Ecto neural progenitor cell (in vitro differentiated cells): ENCODE data around the gene RIN3.
A peak's percentile ranks its signal among the peaks of the same experiment; 100 is the strongest.

Experiments used
- DNase-seq: peaks from one replicate; pipeline ENCODE4 v3.0.0-alpha.2; 2018; ENCODE audit warnings: low spot score

RIN3 gene

GRCh38 chr14:92511453-92512238 lies 1.9 kb upstream of the RIN3 start:
- DNase-seq, result no peak

GRCh38 chr14:92512807-92513203 lies 776 bp upstream of the RIN3 start:
- DNase-seq, result no peak

DNA sequence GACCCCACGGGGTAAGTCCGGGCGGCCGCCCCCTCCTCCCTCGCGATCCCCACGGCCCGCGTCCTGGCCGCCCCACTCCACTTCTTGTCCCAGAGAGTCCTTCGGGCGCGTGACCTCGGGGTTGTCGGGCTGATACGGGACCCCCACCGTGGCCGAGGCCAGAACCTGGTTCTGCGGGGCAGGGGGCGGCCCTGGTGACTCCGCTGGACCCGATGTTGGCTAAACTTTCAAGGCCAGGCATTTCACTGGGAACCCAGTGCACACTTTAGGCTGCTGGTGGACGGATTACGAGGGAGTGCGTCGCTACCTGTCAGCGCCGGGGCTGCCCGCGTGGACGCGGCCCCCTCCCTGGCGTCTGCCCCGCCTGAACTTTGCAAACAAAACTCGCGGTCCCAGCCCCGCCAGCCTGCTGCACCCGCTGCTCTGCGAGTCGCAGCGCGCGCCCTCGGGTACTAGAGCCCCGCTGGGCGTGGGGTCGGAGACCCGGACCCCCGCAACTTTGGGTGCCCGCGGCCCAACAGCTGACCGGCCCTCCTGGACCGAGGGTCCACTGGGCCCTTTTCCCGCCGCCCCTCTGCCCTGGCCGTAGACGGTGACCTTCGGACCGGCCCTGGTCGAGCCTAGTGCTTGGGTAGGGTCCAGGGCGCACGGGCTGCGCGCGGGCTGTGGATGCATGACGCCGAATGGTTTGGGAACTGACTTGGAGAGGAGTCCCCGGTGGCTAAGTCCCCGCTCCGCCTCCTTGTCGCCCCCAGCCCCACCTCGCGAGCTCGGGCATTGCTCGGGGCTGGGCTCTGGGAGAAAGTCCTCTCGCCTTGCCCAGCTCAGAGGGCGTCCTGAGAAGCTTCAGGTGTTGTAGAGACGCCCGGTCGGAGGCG lies 624 bp downstream of the RIN3 start:
- peak; percentile 61 for DNase-seq

DNA sequence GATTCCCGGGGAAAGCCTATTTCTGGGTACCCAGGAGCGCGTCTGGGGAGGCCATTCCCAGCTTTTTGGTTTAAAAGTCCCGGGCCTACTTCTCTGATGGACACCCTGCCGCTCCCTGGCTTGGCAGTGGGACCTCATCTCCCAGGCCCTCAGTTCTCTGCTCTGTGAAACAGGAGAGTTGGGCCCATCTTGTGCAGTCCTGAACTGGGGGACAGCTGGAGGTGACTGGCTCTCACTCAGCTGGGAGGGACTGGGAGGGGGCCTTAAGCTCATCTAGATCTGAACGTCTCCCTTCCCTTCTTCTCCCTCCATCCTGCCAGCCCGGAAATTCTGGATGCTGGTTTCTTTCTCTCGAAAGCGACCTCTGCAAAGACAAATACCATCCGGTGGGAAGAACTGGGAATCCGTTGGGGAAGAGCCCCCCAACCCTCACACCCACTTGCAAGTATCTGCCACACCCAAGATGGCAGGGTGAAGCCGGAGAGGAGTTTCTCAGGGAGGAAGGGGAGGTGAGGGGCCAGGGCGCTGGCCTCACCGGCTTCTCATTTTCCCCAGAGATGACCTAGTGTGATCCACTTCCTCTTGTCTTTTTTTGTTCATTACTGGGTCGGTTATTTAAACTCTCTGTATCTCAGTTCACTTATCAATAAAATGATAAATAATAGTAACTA lies 1.4 kb downstream of the RIN3 start:
- no peak for DNase-seq

- no peak for DNase-seq
These were observed 2.2 kb downstream of the RIN3 start for GRCh38 chr14:92515546-92516343.

DNA sequence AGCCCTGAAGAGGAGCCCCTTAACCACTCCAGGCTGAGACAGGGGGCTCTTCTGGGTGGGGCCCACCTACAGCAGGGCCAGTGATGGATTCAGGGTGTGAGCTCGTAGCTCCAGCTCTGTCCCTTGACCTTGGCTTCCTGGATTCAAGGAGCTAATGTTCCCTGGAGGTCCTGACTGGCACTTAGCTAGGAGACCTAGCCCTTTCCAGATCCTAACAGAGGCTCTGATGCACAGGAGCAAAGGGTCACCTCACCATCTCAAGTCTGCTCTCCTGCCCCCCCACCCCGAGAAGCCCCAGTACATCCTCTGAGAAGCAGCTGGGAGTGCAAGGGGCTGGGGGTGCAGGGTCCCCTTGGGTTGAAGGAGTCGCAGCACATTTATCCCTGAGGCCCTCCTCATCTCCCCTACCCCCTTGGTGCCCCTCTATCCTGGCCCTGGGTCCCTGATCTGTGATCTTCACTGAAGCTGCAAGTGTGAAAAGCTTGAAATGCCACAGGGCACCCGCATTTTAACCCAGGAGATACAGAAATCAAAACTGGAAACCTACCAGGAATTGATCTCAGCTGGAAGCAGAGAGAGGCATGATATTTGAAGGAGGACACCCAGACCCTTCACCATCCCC lies 2.9 kb downstream of the RIN3 start:
- no peak for DNase-seq

DNA sequence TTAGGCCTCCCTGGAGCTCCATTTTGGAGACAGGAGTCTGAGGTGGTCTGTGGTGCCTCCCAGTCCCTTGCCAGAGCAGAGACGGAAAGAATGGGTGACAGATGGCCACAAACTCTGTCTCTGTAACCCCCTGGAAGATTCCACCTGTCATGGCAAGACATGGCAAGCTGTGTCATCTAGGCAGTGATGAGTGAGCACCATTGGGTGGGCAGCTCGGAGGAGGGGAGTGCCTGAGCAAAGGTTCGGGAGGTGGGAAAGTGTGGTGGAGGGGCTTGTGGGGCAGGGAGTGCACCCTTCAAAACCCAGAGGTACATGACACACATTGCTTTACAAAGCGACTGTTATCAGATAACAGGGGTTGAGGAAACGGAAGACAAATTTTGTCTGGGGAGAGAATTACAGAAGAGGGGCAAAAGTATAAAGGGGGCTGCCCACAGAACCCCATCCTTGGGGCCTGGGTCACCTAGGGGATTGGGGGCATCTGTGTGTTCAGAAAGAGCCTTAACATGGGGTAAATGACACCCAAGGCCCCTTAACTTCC lies 3.5 kb downstream of the RIN3 start:
- DNase-seq, result no peak

DNA sequence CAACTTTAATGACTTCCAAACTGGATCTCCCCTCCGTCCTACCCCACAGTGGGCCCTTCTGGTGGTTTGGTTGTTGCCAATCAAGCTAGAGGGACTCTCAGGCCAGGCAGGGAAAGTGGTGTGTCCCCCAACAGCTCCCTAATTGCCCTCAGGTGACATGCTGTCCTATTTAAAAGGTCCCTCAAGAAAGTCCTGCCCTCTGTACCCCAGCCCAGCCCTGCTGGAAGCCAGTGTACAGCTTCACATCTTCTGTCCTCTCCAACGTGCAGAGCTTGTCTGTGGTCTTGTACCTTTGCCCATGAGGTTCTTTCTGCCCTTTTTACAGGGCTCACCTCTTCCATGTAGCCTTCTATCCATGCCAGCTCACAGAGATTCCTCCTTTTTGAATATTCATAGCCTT lies 4.2 kb downstream of the RIN3 start:
- DNase-seq, result no peak

GRCh38 chr14:92519246-92520101 lies 5.9 kb downstream of the RIN3 start:
- DNase-seq, result no peak

GRCh38 chr14:92520102-92521057 lies 6.8 kb downstream of the RIN3 start:
- no peak for DNase-seq

- DNase-seq, result no peak
These were observed 7.5 kb downstream of the RIN3 start for GRCh38 chr14:92521058-92521415.

- no peak for DNase-seq
These were observed 10.2 kb downstream of the RIN3 start for GRCh38 chr14:92523752-92524151.

DNA sequence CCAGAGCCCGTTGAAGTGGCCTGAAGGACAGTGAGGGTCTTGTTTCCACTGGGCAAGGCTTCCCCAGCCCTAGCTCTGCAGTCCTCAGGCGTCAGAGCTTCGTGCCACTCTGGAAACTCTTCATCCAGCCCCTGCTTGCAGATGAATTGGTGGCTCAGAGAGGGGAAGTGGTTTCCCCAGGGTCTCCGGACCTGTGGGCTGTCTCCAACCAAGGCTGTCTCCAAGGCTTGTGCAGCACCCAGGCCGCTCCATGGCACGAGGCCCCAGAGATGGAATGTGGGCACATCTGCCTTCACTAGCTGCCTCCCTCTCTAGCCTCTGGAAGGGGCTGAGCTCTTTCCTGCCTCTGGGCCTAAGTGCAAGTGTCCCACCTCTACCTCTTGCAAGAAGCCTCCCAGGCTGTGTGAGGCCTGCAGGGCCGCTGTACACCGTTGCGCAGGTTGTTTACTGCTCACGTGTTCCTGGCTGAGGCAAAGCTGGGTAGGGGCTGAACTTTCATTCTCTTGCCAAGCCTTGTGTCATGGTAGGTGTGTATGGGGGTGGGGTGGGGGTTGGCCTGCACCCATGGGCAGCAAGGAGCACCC lies 11.1 kb downstream of the RIN3 start:
- DNase-seq, result no peak

GRCh38 chr14:92525322-92526095 lies 11.9 kb downstream of the RIN3 start:
- DNase-seq, result no peak

DNA sequence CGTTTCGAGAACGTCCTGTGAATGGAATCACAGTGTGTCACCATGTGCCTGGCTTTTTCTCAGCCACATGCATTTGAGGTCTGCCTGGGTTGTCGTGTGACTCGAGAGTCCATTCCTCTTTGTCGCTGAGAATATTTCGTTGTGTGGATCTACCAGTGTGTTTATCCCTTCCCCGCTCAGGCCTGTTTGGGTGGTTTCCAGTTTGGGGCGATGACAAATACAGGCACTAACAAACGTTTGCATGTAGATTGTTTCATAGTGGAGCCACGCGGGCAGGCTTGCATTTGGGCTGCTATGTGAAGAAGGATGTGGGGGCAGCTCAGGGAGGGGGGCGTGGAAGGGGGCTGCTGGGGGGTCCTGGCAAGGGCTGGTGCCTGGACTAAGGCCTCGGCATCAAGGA lies 14.1 kb downstream of the RIN3 start:
- DNase-seq, result no peak

GRCh38 chr14:92528486-92529100 lies 15.0 kb downstream of the RIN3 start:
- no peak for DNase-seq

- no peak for DNase-seq
These were observed 16.3 kb downstream of the RIN3 start for GRCh38 chr14:92529903-92530302.
